DMS 273 treated with DMSO at 0.1 percent for 48 hours (cell line): ENCODE data around the gene SLC24A1.

ENCODE experiments used
- DNase-seq: peaks from one replicate; lab custom pipeline; 2025; lab: John Stamatoyannopoulos, UW

Gene SLC24A1

DNA sequence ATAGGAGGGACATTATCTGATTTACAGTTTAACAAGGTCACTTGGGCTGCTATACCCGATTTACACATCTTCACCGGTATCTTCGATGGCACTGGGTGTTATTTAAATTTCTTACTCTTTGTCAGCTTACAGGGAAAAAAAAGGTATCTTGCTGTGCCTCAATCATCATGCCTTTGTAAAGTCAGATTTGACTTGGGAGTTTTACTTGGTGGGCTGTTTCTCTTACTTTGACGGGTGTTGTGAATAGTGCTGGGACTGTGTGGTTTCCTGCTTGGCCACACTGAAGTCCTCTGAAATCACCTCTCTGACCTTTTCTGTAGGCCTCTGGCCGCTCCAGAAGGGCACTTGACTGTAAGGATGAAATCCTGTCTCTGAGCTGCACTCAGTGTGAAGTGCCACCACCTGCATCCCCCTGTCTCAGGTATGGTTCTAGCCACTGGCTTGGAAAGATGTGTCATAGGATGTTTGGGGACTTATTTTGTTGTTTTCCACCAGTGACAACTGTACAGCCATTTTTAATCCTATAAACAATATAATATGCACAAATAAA is 3.1 kb upstream of the SLC24A1 start:
- DNase-seq = no peak

DNA sequence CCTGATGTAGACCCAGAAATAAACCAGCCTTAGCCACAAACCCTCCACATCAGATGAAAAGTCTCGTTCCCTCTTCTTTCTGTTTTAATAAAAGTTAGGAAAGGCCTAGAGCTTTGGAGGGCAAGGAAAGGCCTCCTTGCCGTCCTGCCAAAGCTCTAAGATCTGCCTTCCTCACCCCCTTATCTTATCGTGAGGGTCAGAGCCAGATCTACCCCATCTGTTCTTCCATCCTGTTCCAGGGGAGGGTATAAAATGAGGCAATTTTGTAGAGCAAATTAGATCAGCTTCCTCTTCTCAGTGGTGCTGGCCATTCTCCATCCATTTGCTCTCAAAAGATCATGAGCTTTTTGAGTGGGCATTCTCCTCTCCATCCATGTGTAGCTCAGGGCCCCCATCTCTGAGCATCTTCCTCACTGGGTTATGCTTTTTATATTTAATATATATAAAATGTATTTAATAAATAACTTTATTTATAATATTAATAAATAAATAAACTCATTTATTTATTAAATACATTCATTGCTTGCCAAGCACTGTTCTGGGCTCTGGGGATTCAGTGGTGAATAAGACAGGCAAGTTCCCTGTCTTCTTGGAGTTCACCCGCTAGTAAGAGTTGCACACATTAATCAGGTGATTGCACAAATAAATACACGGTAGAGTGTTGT is 2.0 kb upstream of the SLC24A1 start:
- no peak for DNase-seq

DNA sequence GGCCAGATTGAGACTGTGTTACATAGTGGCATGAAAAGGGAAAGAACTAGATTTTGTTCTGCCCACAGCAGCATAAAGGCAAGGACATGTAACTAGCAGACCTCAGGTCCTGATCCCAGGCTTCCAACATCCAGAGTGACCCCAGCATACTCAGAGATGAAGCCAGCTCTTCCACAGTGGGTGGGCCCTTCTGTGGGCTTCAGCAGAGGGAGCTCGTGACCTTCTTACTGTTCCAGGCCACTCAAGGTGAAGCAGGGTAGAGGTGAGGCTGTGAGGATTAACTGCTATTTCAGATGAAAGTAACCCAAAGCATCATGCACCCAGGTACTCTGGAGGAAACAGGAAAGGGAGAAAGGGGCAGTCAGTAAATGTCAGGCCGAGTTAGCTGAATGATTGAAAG is 905 bp upstream of the SLC24A1 start:
- no peak for DNase-seq

DNA sequence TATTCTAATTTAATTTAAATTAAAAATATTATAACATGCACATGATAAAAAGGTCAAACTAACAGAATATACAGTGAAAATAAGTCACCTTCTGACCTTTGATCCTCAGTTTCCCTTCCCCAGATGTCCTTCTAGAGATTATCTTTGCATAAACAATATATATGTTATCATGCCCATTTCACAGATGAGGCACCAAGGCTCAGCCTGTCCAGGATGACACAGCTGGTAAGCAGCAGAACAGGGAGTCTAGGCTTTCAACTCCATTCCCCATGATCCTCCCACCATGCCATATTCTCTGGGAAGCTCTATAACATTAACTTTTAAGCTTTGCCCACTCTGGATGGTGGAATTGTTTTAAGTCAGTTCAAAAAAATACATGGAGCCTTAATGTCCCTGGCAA is 1.4 kb downstream of the SLC24A1 start:
- no peak for DNase-seq

DNA sequence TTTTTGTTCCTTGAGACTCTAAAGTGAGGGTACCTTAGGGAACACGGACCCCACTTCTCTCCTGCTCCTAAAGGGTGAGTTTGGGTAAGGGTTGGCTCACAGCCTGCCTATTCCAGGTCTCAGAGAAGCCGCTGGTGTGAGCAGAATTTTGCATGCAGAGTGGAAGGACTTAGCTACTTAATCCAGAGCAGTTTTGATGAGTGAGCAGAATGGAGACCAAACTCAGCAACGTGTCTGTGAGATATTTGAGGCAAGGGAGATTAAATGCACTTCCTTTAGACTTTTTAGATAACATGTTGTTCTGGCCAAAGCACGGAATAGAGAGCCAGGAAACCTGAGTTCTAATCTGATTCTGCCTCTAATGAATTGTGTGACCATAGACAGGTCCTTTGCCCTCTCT is 5.1 kb downstream of the SLC24A1 start:
- no peak for DNase-seq

DNA sequence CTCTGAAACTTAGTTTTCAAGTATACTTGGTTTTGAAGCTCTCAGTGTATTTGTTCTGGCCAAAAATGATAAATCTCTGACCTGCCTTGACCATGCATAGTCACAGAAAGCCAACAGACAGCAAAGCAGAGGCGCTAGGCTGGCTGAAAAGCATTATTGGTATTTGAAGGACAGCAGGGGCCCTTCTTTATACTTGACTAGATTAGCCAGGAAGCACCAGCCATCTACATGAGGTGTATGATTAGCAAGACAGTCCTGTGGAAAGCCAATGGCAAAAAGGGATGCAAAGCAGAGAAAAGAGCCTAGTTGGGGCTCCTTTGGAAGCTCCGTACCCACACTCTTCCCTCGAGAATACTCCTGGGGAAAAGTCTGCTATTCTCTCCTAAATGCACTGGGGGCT is 7.8 kb downstream of the SLC24A1 start:
- DNase-seq = no peak

DNA sequence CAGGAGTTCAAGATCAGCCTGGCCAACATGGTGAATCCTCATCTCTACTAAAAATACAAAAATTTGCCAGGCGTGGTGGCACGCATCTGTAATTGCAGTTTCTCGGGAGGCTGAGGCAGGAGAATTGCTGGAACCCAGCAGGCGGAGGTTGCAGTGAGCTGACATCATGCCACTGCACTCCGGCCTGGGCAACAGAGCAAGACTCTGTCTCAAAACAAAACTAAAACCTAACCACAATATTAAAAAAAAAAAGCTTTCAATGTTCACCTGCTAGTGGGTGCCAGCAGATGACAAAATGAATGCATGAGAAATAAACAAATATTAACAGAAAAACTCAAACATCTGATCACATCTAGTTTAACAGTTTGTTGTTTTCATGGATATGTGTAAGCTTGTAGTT is 9.0 kb downstream of the SLC24A1 start:
- no peak for DNase-seq

DNA sequence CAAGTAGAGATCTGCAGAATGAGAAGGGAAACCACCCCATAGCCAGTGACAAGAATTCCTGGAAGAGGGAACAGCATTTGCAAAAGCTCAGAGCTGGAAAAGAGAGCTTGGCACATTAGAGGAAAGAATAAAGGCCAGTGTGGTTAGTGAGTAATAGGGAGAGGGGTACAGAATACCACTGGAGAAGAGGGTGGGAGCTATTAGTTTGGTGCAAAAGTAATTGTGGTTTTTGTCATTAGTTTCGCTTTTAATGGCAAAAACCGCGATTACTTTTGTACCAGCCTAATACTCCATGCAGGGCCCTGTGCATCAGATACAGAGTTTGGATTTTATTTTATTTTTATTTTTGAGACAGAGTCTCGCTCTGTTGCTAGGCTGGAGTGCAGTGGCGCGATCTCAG is 9.8 kb downstream of the SLC24A1 start:
- DNase-seq = no peak

DNA sequence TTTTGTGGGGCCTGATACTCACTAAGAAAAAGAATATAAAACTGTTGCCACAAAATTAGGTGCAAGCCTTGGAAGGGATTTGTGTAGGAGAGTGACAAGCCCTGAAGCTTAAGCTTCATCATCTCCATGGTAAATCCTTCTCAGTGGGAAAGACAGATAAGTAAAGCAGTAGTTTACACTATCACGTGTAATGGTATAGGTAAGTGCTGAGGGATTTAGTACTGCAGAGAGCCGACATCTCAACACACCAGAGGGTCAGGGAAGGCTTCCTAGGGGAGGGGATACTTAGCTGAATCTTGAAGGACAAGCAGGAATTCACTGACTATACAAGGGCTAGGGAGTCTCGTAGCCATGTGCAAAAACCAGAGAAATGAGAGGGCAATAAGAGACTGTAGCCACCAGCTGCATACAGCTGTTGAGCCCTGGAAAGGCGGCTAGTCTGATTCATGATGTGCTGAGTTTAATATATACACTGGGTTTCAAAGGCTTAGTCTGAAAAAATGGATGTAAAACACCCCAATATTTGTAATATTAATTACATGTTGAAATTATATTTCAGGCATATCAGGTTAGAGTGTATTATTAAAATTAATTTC is 11.1 kb downstream of the SLC24A1 start:
- DNase-seq = no peak

DNA sequence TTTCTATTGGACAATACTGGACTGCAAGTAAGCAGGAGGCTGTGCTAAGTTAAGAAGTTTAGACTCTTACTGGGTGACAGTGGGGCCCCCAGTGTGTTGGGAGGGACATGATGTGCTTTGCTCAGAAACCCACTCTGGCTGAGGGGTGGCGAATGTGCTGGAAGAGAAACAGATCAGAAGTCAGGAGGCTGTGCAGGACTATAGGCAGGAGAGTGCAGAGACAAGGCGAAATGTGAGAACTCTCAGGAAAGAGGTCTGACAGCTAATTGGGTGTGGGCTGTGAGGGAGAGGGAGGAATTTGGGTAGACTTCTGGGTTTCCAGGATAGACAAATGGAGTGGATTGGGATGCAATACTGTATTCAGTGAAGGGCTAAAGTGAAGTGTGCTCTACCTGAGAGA is 12.0 kb downstream of the SLC24A1 start:
- DNase-seq = no peak

DNA sequence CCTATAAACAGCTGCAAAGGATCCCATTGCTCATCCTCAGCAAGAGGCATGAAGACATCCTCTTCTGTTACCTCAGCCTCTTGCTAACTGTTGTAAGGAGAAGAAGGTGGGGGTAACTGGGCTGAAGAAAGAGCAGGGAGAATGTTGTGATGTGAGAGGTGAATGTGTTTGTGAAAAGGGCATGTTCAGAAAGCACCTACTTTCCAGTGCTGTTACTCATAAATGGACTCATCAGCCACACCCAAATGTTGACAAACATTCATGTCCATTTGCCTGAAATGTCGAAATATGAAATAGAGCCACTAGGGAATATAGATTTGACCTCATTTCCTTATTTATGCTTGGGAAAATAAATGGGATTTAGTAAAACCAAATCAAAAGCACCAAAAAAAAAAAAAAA is 12.6 kb downstream of the SLC24A1 start:
- no peak for DNase-seq

DNA sequence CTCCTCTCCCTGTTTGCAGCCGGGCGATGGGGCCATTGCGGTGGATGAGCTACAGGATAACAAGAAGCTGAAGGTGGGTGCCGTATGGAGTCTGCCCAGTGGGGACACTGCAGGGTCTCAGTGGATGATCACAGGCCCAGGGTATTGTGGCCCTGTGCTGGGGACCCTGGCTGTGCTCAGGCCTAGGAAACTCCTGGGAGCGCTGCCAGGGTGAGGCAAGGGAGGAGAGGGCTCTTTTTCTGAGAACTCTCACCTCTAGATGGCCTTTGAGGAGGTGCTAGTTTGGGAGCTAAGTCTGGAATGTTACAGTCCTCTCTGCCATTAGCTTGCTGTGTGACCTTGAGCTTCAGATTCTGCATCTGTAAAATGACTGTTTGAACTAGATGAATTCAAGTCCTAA is 16.4 kb downstream of the SLC24A1 start:
- DNase-seq = no peak

DNA sequence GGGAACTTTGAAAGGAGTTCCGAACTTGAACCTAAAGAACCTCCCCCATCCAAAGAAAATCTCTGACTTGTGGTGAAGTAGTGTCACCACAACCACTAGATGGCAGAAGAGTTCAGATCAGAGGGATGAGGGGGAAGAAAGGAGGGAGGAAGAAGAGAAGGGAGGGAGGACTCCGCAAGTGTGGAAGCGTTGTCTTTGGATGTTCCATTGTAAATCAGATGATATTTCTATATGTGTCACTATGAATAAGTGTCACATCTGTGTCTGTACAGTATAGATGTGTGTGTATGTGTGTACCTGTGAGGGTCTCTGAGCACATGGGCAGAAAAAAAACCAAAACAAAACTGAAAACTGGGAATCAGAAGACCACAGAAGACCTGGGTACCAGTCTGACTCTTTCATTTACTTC is 16.9 kb downstream of the SLC24A1 start:
- peak; percentile 3 for DNase-seq

DNA sequence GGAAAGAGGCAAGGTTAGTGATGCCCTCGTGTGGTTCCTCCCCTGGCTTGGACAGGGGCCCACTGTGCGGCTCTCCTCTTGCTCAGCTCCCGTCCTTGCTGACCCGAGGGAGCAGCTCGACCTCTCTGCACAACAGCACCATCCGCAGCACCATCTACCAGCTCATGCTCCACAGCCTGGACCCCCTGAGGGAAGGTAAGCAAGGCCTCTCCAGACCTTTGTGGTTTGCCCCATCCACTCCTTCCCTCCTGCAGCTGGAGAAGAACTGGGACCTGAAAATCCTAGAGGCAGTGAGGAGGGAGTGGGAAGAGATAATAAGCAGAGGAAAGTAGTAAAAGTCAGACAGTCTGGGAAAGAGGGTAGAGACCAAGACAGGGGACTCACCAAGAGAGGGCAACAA is 17.8 kb downstream of the SLC24A1 start:
- DNase-seq = no peak

DNA sequence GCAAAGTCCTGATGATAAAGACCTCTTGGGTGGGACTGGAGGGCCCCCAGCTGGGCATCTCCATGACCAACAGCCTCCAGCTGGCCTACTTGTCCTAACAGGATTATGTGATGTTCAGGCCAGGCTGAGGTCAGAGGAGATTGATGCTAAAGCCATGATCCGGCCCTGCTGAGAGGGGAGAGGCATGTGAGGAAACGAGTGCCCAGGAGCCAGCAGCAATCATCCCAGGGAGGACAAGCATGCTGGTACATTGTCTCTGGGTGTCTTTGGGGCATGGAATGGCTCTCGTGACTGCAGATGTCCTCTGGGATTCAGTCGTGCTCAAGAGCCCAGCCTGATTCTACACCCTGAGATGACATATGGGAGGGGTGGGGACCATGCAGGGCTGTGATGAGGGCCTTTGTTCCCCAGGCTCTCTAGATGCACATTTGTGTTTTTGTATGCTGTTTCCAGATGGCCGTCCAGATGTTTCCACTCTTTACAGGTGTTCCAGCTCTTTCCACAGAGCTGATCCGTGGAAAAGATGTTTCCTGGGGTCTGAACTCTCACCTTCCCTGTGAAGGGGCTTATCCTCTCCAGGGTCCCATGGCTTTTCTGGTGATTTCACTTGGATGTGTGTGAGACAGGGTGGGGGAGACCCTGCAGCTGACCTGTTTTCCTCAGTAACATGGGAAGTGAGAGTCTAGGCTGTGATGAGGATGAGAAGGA is 20.2 kb downstream of the SLC24A1 start:
- DNase-seq = no peak

DNA sequence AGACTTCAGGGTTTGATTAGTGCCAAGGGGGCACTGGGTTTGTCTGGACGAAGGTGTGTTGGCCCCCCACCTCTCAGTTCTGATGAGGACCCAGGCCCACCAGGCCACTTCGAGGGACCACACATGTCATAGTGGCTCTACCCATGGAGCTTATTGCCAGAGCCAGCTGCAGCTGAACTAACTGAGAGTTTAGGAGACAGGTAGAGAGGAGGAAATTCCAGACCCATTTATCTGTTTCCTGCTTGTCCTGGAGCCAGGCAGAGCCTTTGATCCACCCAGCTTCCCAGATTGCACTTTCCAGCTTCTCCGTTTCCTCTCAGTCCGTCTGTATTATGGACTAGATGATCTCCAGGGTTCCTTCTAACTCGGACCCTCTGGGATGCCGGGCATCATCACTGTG is 20.9 kb downstream of the SLC24A1 start:
- no peak for DNase-seq

DNA sequence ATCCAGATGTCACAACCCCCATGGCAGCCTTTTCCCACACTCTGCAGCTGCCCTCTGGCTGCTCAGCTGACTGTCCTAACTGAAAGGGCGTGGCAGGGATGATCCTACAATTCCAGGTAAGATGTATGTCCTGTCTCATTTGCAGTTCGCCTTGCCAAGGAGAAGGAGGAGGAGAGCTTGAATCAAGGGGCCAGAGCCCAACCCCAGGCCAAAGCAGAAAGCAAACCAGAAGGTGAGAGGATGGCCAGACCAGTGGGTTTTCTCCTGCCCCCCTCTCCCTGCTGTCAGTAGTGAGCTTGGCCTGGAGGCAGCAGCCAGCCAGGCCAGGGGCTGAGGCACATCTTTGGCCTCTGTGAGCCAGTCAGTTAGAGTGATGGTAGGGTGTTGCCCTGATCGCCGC is 22.5 kb downstream of the SLC24A1 start:
- no peak for DNase-seq

DNA sequence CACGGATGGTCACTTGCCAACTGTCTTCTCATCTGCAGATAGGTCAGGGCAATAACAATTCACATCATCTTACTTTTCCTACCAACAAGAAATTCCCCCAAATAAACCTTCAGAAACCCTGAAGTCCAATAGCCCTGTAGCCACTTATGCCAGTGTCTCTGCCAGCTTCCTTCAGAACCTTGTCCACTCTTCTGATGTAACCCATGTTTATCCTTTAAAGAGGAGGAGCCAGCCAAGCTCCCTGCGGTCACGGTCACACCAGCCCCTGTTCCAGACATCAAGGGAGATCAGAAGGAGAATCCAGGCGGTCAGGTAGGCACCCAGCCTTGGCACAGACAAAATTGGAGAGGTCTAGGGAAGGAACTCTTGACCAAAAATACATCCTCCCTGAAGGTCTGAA is 23.7 kb downstream of the SLC24A1 start:
- no peak for DNase-seq

DNA sequence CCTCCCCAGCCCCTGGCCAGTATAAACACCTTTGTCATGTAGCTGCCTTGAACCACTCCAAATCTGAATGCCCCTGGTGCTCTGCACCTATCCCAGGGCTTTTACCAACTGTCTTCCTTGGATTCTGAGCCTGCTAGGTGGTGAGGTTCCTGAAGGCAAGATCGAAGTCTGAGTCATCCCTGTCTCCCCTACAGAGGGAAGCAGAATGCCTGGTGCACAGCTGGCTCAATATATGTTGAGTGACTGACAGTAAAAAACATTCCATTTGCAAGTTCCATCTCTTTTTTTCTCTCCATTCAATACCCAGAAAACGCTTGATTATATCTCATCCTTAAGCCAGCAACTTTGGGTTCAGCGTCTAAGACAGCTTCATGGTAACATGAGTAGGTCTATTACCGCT is 24.7 kb downstream of the SLC24A1 start:
- no peak for DNase-seq

DNA sequence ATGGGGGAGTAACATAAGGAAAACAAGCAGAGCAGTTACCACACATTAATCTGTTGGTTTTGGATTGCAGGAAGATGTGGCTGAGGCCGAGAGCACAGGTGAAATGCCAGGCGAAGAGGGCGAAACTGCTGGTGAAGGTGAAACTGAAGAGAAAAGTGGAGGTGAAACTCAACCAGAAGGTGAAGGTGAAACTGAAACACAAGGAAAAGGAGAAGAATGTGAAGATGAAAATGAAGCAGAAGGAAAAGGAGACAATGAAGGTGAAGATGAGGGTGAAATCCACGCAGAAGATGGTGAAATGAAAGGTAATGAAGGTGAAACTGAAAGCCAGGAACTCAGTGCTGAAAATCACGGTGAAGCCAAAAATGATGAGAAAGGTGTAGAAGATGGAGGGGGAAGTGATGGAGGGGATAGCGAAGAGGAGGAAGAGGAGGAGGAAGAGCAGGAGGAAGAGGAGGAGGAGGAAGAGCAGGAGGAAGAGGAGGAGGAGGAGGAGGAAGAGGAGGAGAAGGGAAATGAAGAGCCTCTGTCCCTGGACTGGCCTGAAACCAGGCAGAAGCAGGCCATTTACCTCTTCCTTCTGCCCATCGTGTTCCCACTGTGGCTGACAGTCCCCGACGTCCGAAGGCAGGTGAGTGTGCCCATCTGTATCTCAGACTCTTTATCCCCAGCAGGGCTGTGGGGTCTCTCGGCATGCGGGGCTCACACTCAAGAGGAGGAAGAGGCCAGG is 28.7 kb downstream of the SLC24A1 start:
- no peak for DNase-seq

DNA sequence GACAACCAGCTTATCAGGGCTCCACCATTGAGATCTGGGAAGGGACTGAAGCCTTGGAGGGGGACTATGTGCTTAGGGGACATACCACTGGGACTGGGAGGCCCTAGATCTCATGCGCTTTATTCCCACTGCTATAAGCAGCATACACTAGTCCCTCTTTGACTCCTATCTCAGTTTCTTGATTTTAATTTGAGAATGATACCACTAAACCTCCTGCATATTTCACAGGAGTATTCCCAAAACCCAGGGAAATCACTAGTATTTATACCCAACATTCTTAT is 29.2 kb downstream of the SLC24A1 start:
- no peak for DNase-seq

DNA sequence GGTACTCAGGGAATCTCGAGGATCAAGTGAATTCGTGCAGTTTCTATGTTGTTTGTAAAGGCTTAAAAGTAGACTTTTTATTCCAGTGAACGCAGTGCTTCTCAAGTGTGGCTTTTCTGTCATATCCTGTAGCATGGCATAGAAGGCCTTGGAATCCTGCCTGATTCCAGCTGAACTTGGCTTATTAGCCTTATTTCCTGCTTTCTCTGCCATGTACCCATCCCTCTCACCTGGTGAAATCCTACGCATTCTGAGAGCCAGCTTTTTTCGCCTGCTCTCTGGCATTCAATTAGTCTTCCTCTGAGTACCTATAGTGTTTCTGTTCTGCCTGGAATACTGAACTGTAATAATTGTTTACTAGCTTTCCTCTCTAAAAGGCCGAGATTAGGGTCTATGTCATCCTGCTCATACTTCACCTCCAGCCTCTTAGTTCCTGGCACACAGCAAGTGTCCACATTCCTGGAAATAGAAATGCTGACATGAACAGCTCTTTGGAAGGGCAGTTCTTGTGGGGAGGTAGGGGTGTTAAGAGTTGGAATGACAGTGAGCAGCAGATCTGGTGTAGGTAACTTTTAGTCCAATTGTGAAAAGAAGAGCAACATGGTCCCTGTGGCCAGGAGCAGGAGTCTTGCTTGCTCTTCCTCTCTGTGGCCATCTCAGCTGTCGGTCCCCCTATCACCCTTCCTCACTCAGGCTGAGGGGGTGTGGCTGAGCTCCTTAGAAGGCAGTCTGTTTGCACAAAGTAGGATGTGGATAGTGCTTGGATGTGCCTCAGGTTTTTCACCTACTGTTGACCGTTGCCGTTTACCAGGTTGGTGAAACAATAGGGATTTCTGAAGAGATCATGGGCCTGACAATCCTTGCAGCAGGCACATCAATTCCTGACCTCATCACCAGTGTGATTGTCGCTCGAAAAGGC is 30.4 kb downstream of the SLC24A1 start:
- DNase-seq = no peak
